ENCODE measurements around the gene DYRK2.

DNA sequence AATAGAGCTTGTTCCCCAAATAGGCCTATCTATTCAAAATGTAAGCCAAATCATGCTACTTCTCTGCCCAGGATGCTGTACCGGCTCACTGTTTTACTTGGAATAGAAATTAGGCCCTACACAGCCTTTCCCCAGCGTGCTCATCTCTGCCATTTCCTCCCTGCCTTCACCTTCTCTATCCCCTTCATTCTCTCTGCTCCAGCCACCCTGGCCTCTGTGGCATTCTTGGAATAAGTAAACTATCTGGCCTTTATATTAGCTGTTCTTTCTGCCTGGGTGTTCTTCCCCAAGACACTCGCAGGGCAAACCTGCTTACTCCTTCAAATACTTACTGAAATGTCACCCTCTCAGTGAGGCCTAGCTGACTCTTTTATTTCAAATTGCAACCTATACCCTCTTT lies 30.9 kb upstream of the DYRK2 start:
- TF ChIP-seq, protein P1, sequence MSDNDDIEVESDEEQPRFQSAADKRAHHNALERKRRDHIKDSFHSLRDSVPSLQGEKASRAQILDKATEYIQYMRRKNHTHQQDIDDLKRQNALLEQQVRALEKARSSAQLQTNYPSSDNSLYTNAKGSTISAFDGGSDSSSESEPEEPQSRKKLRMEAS (IDR thresholded peaks at IDR 0.05): no peak
- no peak for TF ChIP-seq NFIC (IDR thresholded peaks at IDR 0.05)
- TF ChIP-seq EP300 (IDR thresholded peaks at IDR 0.05; ENCODE audit: borderline replicate concordance): no peak
- TF ChIP-seq CEBPB (IDR thresholded peaks at IDR 0.05): no peak
- TF ChIP-seq, protein P2, sequence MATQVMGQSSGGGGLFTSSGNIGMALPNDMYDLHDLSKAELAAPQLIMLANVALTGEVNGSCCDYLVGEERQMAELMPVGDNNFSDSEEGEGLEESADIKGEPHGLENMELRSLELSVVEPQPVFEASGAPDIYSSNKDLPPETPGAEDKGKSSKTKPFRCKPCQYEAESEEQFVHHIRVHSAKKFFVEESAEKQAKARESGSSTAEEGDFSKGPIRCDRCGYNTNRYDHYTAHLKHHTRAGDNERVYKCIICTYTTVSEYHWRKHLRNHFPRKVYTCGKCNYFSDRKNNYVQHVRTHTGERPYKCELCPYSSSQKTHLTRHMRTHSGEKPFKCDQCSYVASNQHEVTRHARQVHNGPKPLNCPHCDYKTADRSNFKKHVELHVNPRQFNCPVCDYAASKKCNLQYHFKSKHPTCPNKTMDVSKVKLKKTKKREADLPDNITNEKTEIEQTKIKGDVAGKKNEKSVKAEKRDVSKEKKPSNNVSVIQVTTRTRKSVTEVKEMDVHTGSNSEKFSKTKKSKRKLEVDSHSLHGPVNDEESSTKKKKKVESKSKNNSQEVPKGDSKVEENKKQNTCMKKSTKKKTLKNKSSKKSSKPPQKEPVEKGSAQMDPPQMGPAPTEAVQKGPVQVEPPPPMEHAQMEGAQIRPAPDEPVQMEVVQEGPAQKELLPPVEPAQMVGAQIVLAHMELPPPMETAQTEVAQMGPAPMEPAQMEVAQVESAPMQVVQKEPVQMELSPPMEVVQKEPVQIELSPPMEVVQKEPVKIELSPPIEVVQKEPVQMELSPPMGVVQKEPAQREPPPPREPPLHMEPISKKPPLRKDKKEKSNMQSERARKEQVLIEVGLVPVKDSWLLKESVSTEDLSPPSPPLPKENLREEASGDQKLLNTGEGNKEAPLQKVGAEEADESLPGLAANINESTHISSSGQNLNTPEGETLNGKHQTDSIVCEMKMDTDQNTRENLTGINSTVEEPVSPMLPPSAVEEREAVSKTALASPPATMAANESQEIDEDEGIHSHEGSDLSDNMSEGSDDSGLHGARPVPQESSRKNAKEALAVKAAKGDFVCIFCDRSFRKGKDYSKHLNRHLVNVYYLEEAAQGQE (IDR thresholded peaks at IDR 0.05; ENCODE audit: low read depth): no peak
- TF ChIP-seq FOXM1 (IDR thresholded peaks at IDR 0.05; ENCODE audit: borderline replicate concordance, low read depth): no peak
- no peak for TF ChIP-seq TCF12 (IDR thresholded peaks at IDR 0.05; ENCODE audit: low read depth)
- no peak for TF ChIP-seq TEAD4 (IDR thresholded peaks at IDR 0.05)
- TF ChIP-seq RAD21 (IDR thresholded peaks at IDR 0.05; ENCODE audit: low read depth): no peak
- TF ChIP-seq TAF1 (IDR thresholded peaks at IDR 0.05; ENCODE audit: low read depth): no peak
- TF ChIP-seq ZBTB7A (IDR thresholded peaks at IDR 0.05; ENCODE audit: low read depth): no peak

Measured in Ishikawa (cell line).